ENCODE results near the gene NYAP2.

Gene NYAP2

GRCh38 chr2:225411452-225411851 lies 11.9 kb downstream of the NYAP2 start:
- DNase-seq (ENCODE audit: low read depth), result no peak
- no peak for TF ChIP-seq CTCF (IDR thresholded peaks at IDR 0.05; ENCODE audit: low read length, missing control alignments)
- no peak overlapping the region for H3K4me3 ChIP-seq (replicated peaks; ENCODE audit: low read depth, low read length)

- TF ChIP-seq CTCF (IDR thresholded peaks at IDR 0.05; ENCODE audit: low read length, missing control alignments), result no peak
Observed at GRCh38 chr2:225413786-225414185, 14.3 kb downstream of the NYAP2 start.

GRCh38 chr2:225414902-225415301 lies 15.4 kb downstream of the NYAP2 start:
- no peak for TF ChIP-seq CTCF (IDR thresholded peaks at IDR 0.05; ENCODE audit: low read length, missing control alignments)
- DNase-seq (ENCODE audit: low read depth), result no peak
- H3K4me3 ChIP-seq (replicated peaks; ENCODE audit: low read depth, low read length), result no peak overlapping the region

More at GRCh38 chr2:225413786-225414185, 14.3 kb downstream of the NYAP2 start:
- H3K4me3 ChIP-seq (replicated peaks; ENCODE audit: low read depth, low read length), result no peak overlapping the region
- no peak for DNase-seq (ENCODE audit: low read depth)

GRCh38 chr2:225415341-225415740 lies 15.8 kb downstream of the NYAP2 start:
- no peak overlapping the region for H3K4me3 ChIP-seq (replicated peaks; ENCODE audit: low read depth, low read length)
- no peak for DNase-seq (ENCODE audit: low read depth)
- no peak for TF ChIP-seq CTCF (IDR thresholded peaks at IDR 0.05; ENCODE audit: low read length, missing control alignments)

GRCh38 chr2:225415792-225416191 lies 16.3 kb downstream of the NYAP2 start:
- no peak overlapping the region for H3K4me3 ChIP-seq (replicated peaks; ENCODE audit: low read depth, low read length)
- TF ChIP-seq CTCF (IDR thresholded peaks at IDR 0.05; ENCODE audit: low read length, missing control alignments), result no peak
- no peak for DNase-seq (ENCODE audit: low read depth)

GRCh38 chr2:225416616-225417367 lies 17.3 kb downstream of the NYAP2 start:
- no peak for TF ChIP-seq CTCF (IDR thresholded peaks at IDR 0.05; ENCODE audit: low read length, missing control alignments)
- no peak overlapping the region for H3K4me3 ChIP-seq (replicated peaks; ENCODE audit: low read depth, low read length)
- DNase-seq (ENCODE audit: low read depth), result no peak

- no peak overlapping the region for H3K4me3 ChIP-seq (replicated peaks; ENCODE audit: low read depth, low read length)
- DNase-seq (ENCODE audit: low read depth), result no peak
- no peak for TF ChIP-seq CTCF (IDR thresholded peaks at IDR 0.05; ENCODE audit: low read length, missing control alignments)
Observed at GRCh38 chr2:225419033-225419432, 19.5 kb downstream of the NYAP2 start.
